Frontal cortex (tissue), 4 donors: Measurements from ENCODE around the gene IGSF6. TPM values are rescaled to one million over a fixed set of nuclear protein-coding genes. Genes with fewer than 3 reads are reported as not detected.
"Not testable (repeated sequence)": the region's sequence is repeated elsewhere in the genome, so short reads cannot be mapped to it uniquely, and the experiment has no call there.

Experiments used
- DNase-seq, 2 donors: peaks; one replicate each; pipeline ENCODE4 v3.0.0; 2012; ENCODE audit warnings: low spot score in 2 of 2
- FAIRE-seq: peaks from 2 replicates; lab custom pipeline; 2012; peaks lifted over from hg19 to GRCh38; lab: Jason Lieb, UNC
- total RNA-seq: library from RNA; depleted of rRNA; stranded (reverse); fragments of >200 nt; gene quantifications from one replicate; pipeline ENCODE4 v1.2.3, GENCODE V29; 2014
- donor health status: control.
- donor health status: control.
- donor health status: control.

Gene IGSF6
- total RNA-seq, 1 donor from 2014 or later: 2.9 TPM

DNA sequence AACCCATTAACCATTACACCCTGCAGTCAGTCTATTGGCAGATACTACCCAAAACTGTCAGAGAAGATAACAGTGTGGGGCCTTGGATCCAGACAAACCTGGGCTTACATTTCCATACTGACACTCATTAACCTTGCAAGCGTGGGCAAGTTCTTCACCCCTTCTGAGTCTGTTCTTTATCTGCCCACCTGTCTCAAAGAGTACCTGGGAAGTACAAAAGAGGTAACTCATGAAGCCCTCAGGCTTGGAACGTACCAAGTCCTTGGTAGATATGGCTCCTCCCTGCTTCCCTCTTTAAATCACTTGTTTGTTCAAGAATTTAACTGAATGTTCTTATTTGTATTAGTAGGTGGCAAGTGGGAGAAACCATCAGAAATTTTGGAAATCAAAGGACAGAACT, 2.5 kb upstream of the IGSF6 start:
- FAIRE-seq: no peak
- DNase-seq: no peak

DNA sequence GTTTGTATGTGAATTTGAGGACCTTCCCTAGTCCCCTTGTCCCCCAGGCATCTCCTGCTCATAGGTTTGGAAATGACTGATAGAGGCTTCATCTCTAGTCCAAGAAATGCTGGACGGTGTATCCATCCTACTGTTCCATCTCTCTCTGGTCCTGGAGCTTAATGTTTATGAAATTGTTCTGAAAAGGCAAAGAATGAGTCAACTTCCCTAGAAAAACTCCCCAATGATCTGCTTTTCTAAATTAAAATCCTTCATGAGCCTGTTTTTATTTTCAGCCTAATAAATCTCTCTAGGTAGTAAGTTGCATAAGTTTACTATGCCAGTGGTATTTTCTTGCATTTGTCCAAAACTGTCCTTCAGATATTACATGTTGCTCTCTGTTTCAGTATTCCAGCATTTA, 2.1 kb upstream of the IGSF6 start:
- no peak for FAIRE-seq
- DNase-seq: no peak

DNA sequence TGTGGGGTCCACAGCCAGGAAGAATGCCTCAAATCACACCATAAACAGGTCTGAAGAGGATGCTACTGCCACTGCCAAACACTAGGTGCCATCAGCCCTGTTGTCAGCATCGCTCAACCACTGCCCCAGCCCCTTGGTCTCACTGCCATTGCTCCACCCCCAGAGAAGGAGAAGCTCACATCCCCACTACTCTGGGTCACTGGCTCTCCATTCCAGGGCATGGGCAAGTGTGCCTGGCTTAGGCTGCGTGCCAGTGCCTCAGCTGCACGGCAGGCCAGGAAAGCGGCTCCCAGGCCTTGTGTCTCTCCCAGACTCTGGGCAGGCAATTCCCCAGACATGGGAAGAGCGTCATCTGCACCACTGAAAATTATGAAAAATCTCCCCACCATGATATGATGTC, 1.2 kb upstream of the IGSF6 start:
- DNase-seq: no peak
- no peak for FAIRE-seq

DNA sequence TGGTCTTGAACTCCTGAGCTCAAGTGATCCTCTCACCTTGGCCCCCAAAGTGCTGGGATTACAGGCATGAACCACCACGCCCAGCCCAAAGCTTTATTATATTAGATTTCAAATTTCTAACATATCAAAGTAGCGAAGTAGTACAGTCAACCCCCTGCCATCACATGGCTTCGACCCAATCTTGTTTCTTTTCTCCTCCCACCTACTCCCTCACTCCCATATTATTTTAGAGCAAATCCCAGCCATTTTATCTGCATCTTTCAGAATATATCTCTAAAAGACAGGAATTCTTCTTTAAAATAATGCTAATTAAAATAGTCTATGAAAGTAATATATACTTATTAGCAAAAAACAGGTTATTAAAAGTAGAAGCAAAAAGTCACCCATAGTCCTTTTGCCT, 893 bp downstream of the IGSF6 start:
- no peak for DNase-seq
- no peak for FAIRE-seq

DNA sequence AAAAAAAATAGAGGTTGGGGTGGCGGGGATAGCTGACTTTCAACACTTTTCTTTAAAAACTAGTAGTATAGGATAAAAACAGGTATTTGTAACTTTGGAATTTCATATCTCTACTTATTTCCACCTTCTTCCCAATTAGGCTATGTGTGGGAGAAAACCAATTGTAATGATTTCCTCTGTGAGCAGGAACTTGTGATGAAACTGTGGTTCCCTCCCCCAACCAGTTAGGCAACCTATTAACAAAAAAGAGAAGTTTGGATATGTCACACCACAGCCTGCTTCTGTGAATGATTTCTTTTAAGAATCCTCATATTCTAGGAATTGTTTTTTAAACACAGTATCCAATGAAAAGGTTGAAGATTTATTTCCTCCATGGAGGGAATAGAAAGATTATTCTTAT, 1.9 kb downstream of the IGSF6 start:
- no peak for FAIRE-seq

DNA sequence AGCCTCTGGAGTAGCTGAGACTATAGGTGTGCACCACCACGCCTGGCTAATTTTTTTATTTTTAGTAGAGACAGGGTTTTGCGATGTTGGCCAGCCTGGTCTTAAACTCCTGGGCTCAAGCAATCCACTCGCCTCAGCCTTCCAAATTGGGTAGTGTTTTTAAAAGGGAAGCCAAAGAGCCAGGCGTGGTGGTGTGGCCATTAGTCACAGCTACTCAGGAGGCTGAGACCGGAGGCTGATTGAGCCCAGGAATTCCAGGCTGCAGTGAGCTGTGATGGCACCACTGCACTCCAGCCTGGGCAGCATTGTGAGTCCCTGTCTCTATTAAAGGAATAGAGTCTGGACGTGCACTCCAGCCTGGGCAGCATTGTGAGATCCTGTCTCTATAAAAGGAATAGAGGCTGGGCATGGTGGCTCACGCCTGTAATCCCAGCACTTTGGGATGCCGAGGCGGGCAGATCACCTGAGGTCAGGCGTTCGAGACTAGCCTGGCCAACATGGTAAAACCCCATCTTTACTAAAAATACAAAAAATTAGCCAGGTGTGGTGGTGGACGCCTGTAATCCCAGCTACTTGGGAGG, 2.5 kb downstream of the IGSF6 start:
- DNase-seq, FAIRE-seq: not testable (repeated sequence)

More for the DNA sequence above, 1.9 kb downstream of the IGSF6 start:
- DNase-seq: no peak

DNA sequence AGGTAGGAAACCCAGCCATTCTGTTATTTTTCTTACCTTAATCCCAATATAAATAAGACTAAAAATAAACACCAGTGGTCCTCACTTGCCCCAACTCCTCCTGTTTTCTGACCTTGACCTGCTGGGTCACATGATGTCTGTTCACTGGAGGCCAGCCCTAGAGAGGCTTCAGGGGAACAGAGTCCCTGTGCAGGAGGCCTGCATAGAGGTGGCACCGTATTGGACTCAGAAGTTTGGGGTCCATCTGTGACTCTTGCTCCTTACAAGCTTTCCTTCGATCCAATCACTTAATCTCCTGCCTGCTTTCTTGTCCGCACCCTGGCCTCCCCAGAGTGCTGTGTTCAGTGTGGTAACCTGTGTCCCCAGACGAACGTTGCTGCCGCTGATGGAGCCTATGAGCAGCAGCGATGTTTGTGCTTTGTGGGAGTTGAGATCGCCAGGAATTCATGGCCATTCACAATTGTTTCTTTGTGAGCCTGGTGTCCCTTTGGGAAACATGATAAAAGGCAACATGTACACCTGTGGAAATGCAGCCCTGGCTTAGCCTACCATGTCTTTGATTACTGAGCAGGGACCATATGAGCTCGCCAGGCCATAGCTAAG, 4.7 kb downstream of the IGSF6 start:
- DNase-seq (no peak), FAIRE-seq (no peak)

DNA sequence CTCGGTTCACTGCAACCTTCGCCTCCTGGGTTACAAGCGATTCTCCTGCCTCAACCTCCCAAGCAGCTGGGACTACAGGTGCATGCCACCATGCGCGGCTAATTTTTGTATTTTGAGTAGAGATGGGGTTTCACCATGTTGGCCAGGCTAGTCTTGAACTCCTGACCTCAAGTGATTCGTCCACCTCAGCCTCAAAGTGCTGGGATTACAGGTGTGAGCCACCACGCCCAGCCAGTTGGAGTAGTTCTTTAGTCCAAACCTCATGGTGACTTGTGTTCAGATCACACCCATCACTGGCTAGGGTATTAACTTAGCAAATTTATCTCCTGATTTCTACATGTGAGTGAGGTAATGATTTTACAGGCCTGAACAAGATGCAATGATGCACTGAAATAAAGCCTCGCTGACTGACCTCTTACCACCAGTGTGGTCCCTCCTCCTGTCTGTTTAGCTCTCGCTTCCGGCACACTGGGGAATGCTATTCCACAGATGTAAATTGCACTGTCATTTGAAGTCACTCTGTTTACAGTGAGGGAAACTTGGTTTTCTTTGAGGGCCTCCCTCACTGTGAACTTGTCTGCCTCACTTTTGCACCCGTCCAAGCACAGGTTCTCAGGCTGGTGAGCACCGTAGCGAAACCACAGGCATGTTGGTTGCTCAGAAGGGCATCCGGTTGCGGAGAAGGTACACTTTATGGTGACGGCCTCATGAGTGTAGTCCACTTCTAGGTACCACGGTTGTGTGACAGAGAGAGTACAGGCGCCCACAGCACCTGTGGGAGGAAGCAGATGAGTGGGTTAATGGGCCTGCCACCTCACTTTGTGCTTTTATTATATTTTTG, 5.5 kb downstream of the IGSF6 start:
- no peak for FAIRE-seq
- DNase-seq: no peak

DNA sequence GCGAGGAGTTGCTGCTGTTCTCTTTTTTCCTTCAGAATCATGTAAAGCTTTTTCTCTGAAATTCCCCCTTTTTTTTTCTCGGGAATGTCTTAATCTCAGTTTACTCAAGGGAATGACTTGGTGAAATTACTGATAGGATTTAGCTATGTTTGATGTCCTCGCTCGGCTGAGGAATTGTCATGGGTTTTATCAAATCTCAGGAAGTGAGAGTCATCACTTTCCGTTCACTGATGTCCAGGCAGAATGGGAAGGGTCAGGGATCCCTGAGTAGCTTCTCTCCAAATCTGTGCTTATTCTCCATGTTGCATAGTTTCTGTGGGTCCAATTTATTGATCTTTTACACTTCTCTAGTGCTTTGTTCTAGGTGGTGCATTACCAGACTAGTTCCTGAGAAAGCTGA, 6.3 kb downstream of the IGSF6 start:
- DNase-seq (no peak), FAIRE-seq (no peak)

DNA sequence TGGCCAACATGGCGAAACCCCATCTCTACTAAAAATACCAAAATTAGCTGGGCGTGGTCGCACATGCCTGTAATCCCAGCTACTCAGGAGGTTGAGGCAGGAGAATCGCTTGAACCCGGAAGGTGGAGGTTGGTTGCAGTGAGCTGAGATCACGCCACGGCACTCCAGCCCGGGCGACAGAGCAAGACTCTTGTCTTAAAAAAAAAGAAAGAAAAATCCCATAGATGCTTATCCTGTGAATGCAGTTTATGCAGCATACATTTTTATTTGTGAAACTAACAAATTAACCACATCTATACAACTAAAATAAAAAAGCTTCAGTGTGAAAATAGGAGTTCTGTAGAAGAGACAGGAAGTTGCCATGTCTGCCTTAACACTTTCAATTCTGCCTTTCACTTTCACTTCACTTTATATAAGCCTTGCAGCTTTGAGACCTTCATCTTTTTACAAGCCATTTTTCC, 7.1 kb downstream of the IGSF6 start:
- DNase-seq (no peak), FAIRE-seq (no peak)

DNA sequence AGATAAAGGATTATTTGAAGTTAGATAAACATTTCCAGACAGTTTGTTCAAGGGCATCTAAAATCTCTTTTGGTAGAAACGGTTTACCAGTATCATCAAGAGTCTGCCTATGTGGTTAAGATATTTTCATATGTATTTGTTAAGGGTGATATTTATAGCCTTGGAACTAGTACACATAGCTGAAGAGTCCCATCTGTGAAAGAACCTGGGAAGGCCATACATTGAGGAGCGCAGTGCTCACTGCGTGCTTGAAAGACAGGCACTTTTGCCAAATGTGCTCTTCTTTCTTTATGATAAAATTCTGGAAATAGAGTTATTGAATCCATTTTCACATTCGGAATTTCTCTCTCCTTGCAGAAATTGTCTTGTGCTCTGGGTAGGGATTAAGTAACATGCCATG, 7.7 kb downstream of the IGSF6 start:
- no peak for DNase-seq
- no peak for FAIRE-seq

DNA sequence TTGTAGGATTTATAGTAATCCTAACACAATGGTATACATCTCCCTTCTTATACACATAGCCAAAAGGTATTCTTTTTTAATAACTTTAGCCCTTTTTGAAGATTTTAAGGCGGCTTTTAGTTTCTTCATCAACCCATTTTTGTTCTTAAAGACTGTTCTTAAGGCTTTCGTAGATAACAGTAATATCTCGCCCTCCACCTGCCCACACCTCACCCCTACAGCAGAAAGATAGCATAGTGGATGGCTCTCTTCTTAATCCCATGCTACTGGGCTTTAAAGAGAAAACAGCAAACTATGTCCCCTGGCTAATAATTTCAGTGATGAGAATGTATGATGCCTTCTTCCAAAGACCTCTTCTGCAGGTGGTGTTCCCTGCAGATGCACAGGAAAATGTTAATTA, 8.6 kb downstream of the IGSF6 start:
- FAIRE-seq (no peak), DNase-seq (no peak)

DNA sequence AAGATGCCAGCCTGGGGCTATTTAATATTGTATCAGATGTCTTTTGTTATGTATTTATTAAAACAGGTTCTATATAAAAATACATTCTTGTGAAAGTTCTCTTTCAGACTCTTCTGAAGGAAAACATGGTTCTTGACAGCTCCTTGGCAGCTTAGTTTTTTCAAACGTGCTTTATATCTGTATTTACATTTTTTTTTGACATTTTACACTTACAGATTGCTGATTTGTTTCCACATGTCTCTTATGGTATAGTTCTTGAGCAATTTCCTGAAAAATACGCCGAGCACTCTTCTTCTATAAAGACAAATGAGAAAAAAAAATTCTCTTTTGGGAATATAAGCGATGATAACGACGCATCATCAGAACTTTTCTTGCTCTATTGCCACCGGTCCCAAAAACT, 9.5 kb downstream of the IGSF6 start:
- no peak for FAIRE-seq

DNA sequence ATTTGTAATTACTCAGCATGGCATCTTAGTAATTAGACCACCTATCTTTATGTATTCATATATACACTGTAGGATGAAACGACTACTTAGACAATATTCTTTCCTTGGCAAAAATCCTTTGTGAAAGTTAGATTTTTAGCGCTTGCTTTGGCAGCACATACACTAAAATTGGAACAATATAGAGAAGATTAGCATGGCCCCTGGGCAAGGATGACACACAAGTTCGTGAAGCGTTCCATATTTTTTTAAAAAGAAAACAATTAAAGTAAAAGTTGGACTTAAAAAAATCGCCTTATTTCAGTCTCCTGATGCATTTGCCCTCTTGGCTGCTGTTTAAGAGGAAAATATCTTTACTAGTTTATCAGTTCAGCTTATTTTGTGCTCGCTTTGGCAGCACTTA, 10.5 kb downstream of the IGSF6 start:
- no peak for DNase-seq
- no peak for FAIRE-seq

More for the DNA sequence above, 9.5 kb downstream of the IGSF6 start:
- no peak for DNase-seq

DNA sequence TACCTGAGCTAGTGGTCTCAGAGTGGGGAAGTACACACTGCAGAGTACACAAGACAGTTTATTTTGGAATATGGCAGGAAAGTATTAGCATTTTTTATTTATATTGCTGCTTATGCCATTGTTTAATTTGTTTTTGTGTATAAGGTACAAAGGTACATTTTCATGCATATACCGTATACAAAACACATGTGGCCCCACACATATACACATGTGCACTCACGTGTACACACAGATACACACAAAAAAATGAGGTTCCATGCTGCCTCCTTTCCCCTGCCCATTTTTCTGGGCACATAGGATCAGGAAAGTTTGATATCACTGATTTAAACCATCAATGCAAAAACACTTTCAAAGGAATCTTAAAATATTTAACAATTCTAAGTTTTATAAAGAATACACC, 12.9 kb downstream of the IGSF6 start:
- DNase-seq (no peak), FAIRE-seq (no peak)

DNA sequence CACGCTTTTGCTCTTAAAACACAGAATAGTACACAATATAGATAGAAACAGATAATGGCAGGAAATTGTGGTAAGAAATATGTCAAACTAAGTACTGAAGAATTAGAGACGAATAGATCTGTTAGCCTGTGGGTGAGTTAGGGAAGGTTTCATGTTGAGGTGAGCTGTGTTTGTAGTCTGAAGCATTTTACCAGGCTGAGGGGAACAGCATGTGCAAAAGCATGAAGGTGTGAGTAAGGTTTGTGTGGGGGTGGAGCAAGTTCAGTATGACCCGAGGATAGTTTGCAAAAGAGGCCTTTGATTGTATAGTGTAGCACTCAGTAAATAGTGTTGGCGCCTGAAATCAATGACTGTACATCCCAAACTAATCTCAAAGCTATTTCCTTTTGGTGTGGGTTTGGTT, 13.8 kb downstream of the IGSF6 start:
- FAIRE-seq: no peak
- DNase-seq: no peak

DNA sequence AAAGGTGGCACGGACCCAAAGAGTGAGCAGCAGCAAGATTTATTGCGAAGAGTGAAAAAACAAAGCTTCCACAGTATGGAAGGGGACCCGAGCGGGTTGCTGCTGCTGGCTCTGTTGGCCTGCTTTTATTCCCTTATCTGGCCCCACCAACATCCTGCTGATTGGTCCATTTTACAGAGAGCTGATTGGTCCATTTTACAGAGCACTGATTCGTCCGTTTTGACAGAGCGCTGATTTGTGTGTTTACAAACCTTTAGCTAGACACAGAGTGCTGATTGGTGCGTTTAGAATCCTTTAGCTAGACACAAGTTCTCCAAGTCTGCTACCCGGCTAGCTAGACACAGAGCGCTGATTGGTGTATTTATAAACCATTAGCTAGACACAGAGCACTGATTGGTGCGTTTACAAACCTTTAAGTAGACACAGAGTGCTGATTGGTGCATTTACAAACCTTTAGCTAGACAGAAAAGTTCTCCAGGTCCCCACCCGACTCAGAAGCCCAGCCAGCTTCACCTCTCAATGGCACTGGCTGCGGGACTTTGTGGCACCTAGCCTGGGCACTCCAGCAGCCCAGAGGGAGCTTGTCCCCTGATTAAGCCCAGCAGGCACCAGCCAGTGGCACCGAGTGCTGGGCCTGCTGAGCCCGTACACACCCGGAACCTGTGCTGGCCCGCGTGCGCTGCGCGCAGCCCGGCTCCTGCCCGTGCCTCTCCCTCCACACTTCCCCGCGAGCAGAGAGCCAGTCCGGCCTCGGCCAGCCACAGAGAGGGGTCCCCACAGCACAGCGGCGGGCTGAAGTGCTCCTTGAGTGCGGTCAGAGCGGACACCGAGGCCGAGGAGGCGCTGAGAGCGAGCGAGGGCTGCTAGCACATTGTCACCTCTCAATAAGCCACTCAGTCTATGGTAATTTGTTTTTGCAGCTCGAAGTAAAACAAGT, 15.1 kb downstream of the IGSF6 start:
- no peak for FAIRE-seq

DNA sequence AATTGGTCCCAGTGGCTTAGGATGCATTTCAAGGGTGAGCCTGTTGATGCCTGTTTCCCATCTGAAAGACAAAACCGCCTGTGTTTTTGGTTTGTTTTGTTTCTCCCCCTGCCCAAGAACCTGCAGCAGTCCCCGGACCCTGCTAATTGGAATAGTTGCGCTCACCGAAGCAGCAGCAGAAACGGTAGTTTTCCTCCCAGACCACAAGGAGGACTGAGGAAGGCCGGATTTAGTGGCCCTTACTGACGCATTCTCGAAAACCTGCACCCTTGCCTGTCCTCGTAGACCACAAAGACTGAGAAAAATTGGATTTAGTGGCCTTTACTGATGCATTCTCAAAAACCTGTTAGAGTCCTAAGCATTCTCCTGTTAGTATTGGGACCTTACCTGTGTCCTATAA, 16.7 kb downstream of the IGSF6 start:
- DNase-seq, FAIRE-seq: not testable (repeated sequence)

More for the DNA sequence above, 15.1 kb downstream of the IGSF6 start:
- DNase-seq: no peak

DNA sequence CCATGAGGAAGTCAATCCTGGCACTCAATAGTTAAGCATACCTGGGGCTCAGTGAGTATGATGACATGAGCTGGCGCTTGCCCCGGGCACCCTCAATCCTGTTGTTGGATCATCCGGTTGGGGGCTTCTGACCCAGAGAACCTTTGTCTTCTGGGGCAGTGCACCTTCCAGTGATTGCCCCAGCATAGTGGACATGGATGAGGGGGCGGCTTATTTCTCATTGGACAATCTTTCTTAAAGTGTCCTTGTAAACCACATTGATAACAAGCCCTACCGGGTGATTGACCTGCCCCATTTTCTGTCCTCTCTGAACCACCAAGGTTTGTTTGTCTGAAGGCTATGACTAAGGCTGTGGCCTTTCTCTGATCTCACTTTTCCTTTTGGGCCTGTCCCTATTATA, 18.2 kb downstream of the IGSF6 start:
- no peak for DNase-seq
- no peak for FAIRE-seq

DNA sequence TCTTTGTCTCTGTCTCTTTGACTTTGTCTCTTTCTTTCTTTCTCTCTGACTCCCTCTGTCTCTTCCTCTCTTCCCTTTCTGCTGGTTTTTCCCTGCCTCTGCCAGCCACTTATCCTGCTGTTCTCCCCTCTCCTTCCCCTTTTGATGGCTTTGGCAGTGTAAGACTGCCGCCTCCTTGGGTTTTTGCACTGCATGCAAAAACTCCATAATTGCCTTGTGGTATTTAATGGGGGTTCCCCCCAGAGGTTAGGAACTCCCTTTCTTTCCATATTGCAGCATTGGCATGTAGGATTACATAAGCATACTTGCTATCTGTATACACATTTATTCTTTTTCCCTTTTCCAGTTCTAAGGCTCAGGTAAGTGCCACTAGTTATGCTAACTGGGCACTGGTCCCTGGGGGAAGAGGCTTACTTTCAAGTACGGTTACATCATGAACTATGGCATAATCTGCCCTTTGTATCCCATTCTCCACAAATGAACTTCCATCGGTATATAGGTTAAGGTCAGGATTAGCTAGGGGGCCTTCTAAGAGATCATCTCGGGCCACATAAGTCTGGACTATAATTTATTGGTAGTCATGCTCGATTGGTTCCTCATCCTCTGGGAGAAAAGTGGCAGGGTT, 20.3 kb downstream of the IGSF6 start:
- FAIRE-seq, DNase-seq: not testable (repeated sequence)
